ENCODE measurements around the gene CCDC12. TPM values are rescaled to one million over a fixed set of nuclear protein-coding genes. Genes with fewer than 3 reads are reported as not detected.

CCDC12 gene
- total and polyA plus RNA-seq, 9 of the 15 experiments (the other 6 are each of a cell fraction or from before 2014, with no cell fraction given) = 8.9 to 201 (median 86.9) TPM

DNA sequence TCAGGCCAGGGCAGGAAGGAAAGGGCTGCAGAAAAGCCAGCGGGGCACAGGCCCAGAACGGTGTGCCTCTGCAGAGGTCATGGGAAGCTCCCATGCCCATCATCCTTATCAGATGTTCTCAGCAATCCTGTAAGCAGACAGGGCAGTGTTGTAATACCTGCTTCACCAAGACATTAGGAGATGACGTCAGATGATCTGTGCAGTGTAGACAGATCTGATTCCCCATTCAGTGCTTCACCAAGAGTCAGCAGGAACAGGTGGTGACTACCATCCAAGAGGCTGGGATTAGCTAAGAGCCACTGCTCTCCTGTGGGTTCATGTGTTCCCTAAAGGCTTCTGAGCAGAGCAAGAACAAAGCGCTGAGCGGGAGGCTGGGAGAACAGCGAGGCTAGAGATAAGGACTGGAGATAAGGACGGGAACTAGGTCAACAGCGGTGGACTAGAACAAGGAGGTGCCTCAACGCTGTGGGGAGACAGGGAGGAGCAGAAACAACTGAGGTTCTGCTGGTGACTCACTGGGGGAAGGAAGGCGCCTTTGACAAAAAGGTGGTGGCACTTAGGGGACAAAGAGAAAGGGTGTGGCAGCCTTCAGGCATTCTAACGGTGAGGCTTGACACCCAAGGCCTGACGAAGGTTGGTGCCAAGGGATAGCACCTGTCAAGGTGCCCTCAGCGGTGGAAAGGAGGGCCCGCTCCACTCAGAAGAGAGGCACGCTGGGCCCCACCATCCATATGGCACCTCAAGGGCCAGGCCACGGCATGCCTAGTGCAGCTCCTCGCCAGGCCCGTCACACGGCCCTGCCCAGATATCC is 28.4 kb downstream of the CCDC12 start (continued):
- TF ChIP-seq LEF1 (IDR thresholded peaks at IDR 0.05) = peak; percentile 86
- TF ChIP-seq, protein P1, sequence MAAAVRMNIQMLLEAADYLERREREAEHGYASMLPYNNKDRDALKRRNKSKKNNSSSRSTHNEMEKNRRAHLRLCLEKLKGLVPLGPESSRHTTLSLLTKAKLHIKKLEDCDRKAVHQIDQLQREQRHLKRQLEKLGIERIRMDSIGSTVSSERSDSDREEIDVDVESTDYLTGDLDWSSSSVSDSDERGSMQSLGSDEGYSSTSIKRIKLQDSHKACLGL (CRISPR knock-in tag; IDR thresholded peaks at IDR 0.05; ENCODE audit: borderline replicate concordance, poor library complexity, severe bottlenecking) = no peak
- no peak; the same call in 1 of the 2 replicates for TF ChIP-seq LCOR (CRISPR knock-in tag; IDR thresholded peaks at IDR 0.05)
- TF ChIP-seq ZFP30 (CRISPR knock-in tag; IDR thresholded peaks at IDR 0.05; ENCODE audit: borderline replicate concordance) = no peak
- no peak for TF ChIP-seq ZNF785 (CRISPR knock-in tag; IDR thresholded peaks at IDR 0.05)
- TF ChIP-seq SMARCA4 (IDR thresholded peaks at IDR 0.05) = peak; percentile 93
- TF ChIP-seq, protein P2, sequence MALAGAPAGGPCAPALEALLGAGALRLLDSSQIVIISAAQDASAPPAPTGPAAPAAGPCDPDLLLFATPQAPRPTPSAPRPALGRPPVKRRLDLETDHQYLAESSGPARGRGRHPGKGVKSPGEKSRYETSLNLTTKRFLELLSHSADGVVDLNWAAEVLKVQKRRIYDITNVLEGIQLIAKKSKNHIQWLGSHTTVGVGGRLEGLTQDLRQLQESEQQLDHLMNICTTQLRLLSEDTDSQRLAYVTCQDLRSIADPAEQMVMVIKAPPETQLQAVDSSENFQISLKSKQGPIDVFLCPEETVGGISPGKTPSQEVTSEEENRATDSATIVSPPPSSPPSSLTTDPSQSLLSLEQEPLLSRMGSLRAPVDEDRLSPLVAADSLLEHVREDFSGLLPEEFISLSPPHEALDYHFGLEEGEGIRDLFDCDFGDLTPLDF (CRISPR knock-in tag; IDR thresholded peaks at IDR 0.05) = no peak
- TF ChIP-seq FOXJ3 (CRISPR knock-in tag; IDR thresholded peaks at IDR 0.05) = no peak
- TF ChIP-seq CC2D1A (IDR thresholded peaks at IDR 0.05) = no peak
- TF ChIP-seq CBFA2T3 (IDR thresholded peaks at IDR 0.05) = peak; percentile 49
- TF ChIP-seq KLF6 (CRISPR knock-in tag; IDR thresholded peaks at IDR 0.05; ENCODE audit: borderline replicate concordance) = peak; percentile 3; the same call in 1 of the 2 replicates
- peak; percentile 85 for TF ChIP-seq SMARCC2 (IDR thresholded peaks at IDR 0.05; ENCODE audit: low read depth)
- no peak for TF ChIP-seq SMAD2 (IDR thresholded peaks at IDR 0.05; ENCODE audit: low read depth, low read length)
- TF ChIP-seq NEUROD1 (IDR thresholded peaks at IDR 0.05; ENCODE audit: borderline replicate concordance, low read depth, low read length, partially characterized antibody) = no peak
- TF ChIP-seq EWSR1 (IDR thresholded peaks at IDR 0.05; ENCODE audit: borderline replicate concordance, low read depth, partially characterized antibody) = no peak
- TF ChIP-seq GTF2F1 (IDR thresholded peaks at IDR 0.05; ENCODE audit: low read depth, low read length) = no peak
- no peak for TF ChIP-seq MED1 (CRISPR knock-in tag; IDR thresholded peaks at IDR 0.05; ENCODE audit: borderline replicate concordance)
- TF ChIP-seq, protein P3, sequence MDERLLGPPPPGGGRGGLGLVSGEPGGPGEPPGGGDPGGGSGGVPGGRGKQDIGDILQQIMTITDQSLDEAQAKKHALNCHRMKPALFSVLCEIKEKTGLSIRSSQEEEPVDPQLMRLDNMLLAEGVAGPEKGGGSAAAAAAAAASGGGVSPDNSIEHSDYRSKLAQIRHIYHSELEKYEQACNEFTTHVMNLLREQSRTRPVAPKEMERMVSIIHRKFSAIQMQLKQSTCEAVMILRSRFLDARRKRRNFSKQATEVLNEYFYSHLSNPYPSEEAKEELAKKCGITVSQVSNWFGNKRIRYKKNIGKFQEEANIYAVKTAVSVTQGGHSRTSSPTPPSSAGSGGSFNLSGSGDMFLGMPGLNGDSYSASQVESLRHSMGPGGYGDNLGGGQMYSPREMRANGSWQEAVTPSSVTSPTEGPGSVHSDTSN (CRISPR knock-in tag; IDR thresholded peaks at IDR 0.05; ENCODE audit: low read depth) = peak; percentile 28; the same call in 1 of the 2 replicates
- TF ChIP-seq, protein P3 (tag; conservative IDR thresholded peaks at IDR 0.05; ENCODE audit: low read depth) = peak; percentile 62; the same call in 1 of the 2 replicates
- no peak for TF ChIP-seq NCOA6 (IDR thresholded peaks at IDR 0.05)
- TF ChIP-seq, protein P4, sequence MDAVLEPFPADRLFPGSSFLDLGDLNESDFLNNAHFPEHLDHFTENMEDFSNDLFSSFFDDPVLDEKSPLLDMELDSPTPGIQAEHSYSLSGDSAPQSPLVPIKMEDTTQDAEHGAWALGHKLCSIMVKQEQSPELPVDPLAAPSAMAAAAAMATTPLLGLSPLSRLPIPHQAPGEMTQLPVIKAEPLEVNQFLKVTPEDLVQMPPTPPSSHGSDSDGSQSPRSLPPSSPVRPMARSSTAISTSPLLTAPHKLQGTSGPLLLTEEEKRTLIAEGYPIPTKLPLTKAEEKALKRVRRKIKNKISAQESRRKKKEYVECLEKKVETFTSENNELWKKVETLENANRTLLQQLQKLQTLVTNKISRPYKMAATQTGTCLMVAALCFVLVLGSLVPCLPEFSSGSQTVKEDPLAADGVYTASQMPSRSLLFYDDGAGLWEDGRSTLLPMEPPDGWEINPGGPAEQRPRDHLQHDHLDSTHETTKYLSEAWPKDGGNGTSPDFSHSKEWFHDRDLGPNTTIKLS (IDR thresholded peaks at IDR 0.05; ENCODE audit: borderline replicate concordance, low read depth) = peak; percentile 79; the same call in 1 of the 2 replicates
- no peak for TF ChIP-seq STAT5B (CRISPR knock-in tag; IDR thresholded peaks at IDR 0.05)
- TF ChIP-seq XRCC5 (IDR thresholded peaks at IDR 0.05; ENCODE audit: low read depth, low read length) = no peak
- TF ChIP-seq ZNF445 (CRISPR knock-in tag; IDR thresholded peaks at IDR 0.05; ENCODE audit: low read depth) = no peak
